Measurements from ENCODE around the gene GRAMD4. TPM values are rescaled to one million over a fixed set of nuclear protein-coding genes. Genes with fewer than 3 reads are reported as not detected.

Gene GRAMD4
- polyA plus RNA-seq, 1 experiment = 7.5 TPM

DNA sequence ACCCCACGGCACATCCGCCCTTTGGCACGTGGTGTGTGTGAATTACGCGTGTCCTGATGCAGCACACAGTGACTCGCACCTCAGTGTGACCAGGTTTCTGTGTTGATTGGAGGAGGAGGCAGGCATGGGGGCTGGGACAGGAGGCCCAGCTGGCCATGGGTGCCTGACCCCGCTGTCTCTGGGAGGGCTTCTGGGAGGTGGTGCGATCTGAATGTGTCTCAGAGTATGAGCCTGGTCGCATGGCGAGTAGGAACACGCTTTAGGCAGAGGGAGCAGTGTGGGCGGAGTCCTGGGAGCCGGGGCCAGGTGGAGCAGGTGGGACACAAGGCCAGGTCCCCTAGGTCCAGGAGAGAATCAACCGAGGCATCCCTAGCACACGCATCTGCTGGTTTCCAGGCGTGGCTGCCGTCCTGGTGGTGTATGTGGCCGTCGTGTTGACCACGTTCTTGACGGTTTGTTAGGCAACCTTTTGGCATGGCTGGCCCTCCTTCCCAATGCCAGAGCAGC, 5.7 kb downstream of the GRAMD4 start:
- Histone ChIP-seq H3K27ac (ENCODE audit: low read depth, low read length) (no peak overlapping the region), H3K27me3 (ENCODE audit: control insufficient read depth, insufficient read depth, low read length) (no peaks in the 10 kb centered on the region), H3K4me3 (ENCODE audit: low read depth, low read length) (no peak overlapping the region), H3K9me3 (ENCODE audit: control insufficient read depth, insufficient read depth, low read length) (no peaks in the 10 kb centered on the region; the same call in 1 of the 2 replicates)
- ChIA-PET CTCF (no interaction called here), POLR2A (no interaction called here)
- TF ChIP-seq, protein P1, sequence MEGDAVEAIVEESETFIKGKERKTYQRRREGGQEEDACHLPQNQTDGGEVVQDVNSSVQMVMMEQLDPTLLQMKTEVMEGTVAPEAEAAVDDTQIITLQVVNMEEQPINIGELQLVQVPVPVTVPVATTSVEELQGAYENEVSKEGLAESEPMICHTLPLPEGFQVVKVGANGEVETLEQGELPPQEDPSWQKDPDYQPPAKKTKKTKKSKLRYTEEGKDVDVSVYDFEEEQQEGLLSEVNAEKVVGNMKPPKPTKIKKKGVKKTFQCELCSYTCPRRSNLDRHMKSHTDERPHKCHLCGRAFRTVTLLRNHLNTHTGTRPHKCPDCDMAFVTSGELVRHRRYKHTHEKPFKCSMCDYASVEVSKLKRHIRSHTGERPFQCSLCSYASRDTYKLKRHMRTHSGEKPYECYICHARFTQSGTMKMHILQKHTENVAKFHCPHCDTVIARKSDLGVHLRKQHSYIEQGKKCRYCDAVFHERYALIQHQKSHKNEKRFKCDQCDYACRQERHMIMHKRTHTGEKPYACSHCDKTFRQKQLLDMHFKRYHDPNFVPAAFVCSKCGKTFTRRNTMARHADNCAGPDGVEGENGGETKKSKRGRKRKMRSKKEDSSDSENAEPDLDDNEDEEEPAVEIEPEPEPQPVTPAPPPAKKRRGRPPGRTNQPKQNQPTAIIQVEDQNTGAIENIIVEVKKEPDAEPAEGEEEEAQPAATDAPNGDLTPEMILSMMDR (IDR thresholded peaks at IDR 0.05; ENCODE audit: low read depth, low read length) = no peak
- no peak for DNase-seq (ENCODE audit: low read depth, low spot score)

- ChIA-PET CTCF (no interaction called here), POLR2A (no interaction called here)
- no peak for DNase-seq (ENCODE audit: low read depth, low spot score)
- Histone ChIP-seq H3K4me3 (ENCODE audit: low read depth, low read length) (no peak overlapping the region), H3K27ac (ENCODE audit: low read depth, low read length) (no peak overlapping the region), H3K9me3 (ENCODE audit: control insufficient read depth, insufficient read depth, low read length) (no peaks in the 10 kb centered on the region; the same call in 1 of the 2 replicates), H3K27me3 (ENCODE audit: control insufficient read depth, insufficient read depth, low read length) (no peaks in the 10 kb centered on the region)
- TF ChIP-seq, protein P1 (IDR thresholded peaks at IDR 0.05; ENCODE audit: low read depth, low read length) = no peak
These were observed 6.2 kb downstream of the GRAMD4 start for GRCh38 chr22:46626356-46626755.

GRCh38 chr22:46626911-46627805, 7.0 kb downstream of the GRAMD4 start:
- Histone ChIP-seq H3K27me3 (ENCODE audit: control insufficient read depth, insufficient read depth, low read length) (no peaks in the 10 kb centered on the region), H3K27ac (ENCODE audit: low read depth, low read length) (no peak overlapping the region), H3K9me3 (ENCODE audit: control insufficient read depth, insufficient read depth, low read length) (no peaks in the 10 kb centered on the region; the same call in 1 of the 2 replicates), H3K4me3 (ENCODE audit: low read depth, low read length) (no peak overlapping the region)
- no peak for DNase-seq (ENCODE audit: low read depth, low spot score)
- POLR2A ChIA-PET = no interaction called here
- CTCF ChIA-PET = no interaction called here
- TF ChIP-seq, protein P1 (IDR thresholded peaks at IDR 0.05; ENCODE audit: low read depth, low read length) = no peak

DNA sequence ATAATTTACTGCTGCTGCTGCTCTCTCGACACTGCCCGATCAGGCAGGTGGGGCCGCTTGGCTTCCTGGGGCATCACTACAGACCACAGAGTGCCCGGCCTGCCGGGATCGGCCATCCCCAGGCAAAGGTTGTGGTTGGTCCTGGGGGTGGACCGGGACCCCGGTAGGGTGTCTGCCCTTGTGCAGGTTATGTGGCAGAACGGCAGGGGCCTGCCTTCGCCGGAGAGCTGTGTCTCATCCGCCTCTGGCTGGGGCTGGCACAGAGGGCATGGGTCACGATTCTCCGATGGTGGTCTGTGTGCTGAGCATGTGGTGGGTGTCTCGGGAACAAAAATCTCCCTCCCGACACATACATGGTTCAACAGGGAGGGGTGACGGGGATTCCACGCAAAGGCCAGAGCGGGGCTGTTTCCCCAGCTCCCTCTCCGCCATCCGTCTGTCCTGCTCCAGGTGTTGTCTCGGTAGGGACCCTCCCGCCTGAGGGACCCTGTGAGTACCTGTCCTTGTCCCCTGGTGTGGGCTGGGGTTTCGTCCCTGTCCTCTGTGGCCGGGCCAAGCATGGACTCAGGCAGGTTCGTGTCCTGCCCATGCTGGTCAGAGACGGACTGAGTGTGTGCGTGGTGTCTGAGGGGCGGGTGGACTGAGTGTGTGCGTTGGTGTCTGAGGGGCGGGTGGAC, 7.8 kb downstream of the GRAMD4 start:
- POLR2A ChIA-PET = no interaction called here
- Histone ChIP-seq H3K27me3 (ENCODE audit: control insufficient read depth, insufficient read depth, low read length) (no peaks in the 10 kb centered on the region), H3K27ac (ENCODE audit: low read depth, low read length) (no peak overlapping the region), H3K4me3 (ENCODE audit: low read depth, low read length) (no peak overlapping the region), H3K9me3 (ENCODE audit: control insufficient read depth, insufficient read depth, low read length) (no peaks in the 10 kb centered on the region; the same call in 1 of the 2 replicates)
- DNase-seq (ENCODE audit: low read depth, low spot score) = no peak
- TF ChIP-seq, protein P1 (IDR thresholded peaks at IDR 0.05; ENCODE audit: low read depth, low read length) = no peak
- CTCF ChIA-PET = no interaction called here

- H3K27ac ChIP-seq (ENCODE audit: low read depth, low read length) = no peak overlapping the region
- no peaks in the 10 kb centered on the region; the same call in 1 of the 2 replicates for H3K9me3 ChIP-seq (ENCODE audit: control insufficient read depth, insufficient read depth, low read length)
- no peak overlapping the region for H3K4me3 ChIP-seq (ENCODE audit: low read depth, low read length)
- CTCF ChIA-PET = no interaction called here
- TF ChIP-seq, protein P1 (IDR thresholded peaks at IDR 0.05; ENCODE audit: low read depth, low read length) = no peak
- DNase-seq (ENCODE audit: low read depth, low spot score) = no peak
- H3K27me3 ChIP-seq (ENCODE audit: control insufficient read depth, insufficient read depth, low read length) = no peaks in the 10 kb centered on the region
- POLR2A ChIA-PET = no interaction called here
These were observed 8.6 kb downstream of the GRAMD4 start for GRCh38 chr22:46628756-46629155.

Measured in AG04450 (cell line).